Keratinocyte (primary cell): Measurements from ENCODE around the gene COL9A1. TPM values are rescaled to one million over a fixed set of nuclear protein-coding genes. Genes with fewer than 3 reads are reported as not detected.

Experiments
- DNase-seq: peaks from one replicate; pipeline ENCODE4 v3.0.0-alpha.2; 2011; ENCODE audit warnings: low read depth, missing footprints, low spot score
- FAIRE-seq: peaks from 2 replicates; lab custom pipeline; 2011; peaks lifted over from hg19 to GRCh38; lab: Jason Lieb, UNC
- H2AFZ ChIP-seq: 2 replicates; pipeline ENCODE4 v1.6.0; 2012; ENCODE audit warnings: low read length, control low read depth, inconsistent platforms; ENCODE audit not compliant: control insufficient read depth
- H3K27ac ChIP-seq: 2 replicates; pipeline ENCODE4 v1.5.1; 2011; ENCODE audit warnings: low read length; ENCODE audit not compliant: control insufficient read depth, insufficient read depth
- H3K27me3 ChIP-seq: 3 replicates; pipeline ENCODE4 v1.6.0; 2011; ENCODE audit warnings: low read length; ENCODE audit not compliant: control insufficient read depth, insufficient read depth; ENCODE audit errors: extremely low read depth
- H3K36me3 ChIP-seq, 2 experiments: 2 replicates in 1 of 2; 3 replicates in 1 of 2; pipeline ENCODE4 v1.5.1; 2011; ENCODE audit warnings: low read length in 2 of 2, mild to moderate bottlenecking in 1 of 2; ENCODE audit not compliant: control insufficient read depth in 2 of 2, insufficient read depth in 2 of 2; ENCODE audit errors: extremely low read depth in 1 of 2
- H3K4me1 ChIP-seq: 3 replicates; pipeline ENCODE4 v1.5.1; 2011; ENCODE audit warnings: low read length; ENCODE audit not compliant: control insufficient read depth, insufficient read depth; ENCODE audit errors: extremely low read depth
- H3K4me2 ChIP-seq: 3 replicates; pipeline ENCODE4 v1.6.0; 2011; ENCODE audit warnings: low read depth, low read length; ENCODE audit not compliant: control insufficient read depth, insufficient read depth; ENCODE audit errors: extremely low read depth
- H3K4me3 ChIP-seq, 3 experiments: fragments of 200-600 bp in 1 of 3; sonication (generic) in 1 of 3; 2 replicates in 2 of 3; 3 replicates in 1 of 3; pipeline ENCODE4 v1.5.1; 2011 to 2016; ENCODE audit warnings: low read length in 3 of 3, mild to moderate bottlenecking in 3 of 3, control low read depth in 2 of 3, inconsistent platforms in 1 of 3, low read depth in 1 of 3, mixed read lengths in 1 of 3, mixed run types in 1 of 3, moderate library complexity in 1 of 3; ENCODE audit not compliant: control insufficient read depth in 2 of 3, insufficient read depth in 2 of 3; ENCODE audit errors: extremely low read depth in 1 of 3
- H3K79me2 ChIP-seq: 2 replicates; pipeline ENCODE4 v1.6.0; 2012; ENCODE audit warnings: low read length; ENCODE audit not compliant: control insufficient read depth, insufficient read depth
- H3K9ac ChIP-seq: 3 replicates; pipeline ENCODE4 v1.6.0; 2011; ENCODE audit warnings: low read length; ENCODE audit not compliant: control insufficient read depth, insufficient read depth; ENCODE audit errors: extremely low read depth
- H3K9me1 ChIP-seq: 3 replicates; pipeline ENCODE4 v1.6.0; 2011; ENCODE audit warnings: low read length; ENCODE audit not compliant: control insufficient read depth, insufficient read depth; ENCODE audit errors: extremely low read depth
- H3K9me3 ChIP-seq: 2 replicates; pipeline ENCODE4 v1.5.1; 2012; ENCODE audit warnings: low read depth, low read length; ENCODE audit not compliant: control insufficient read depth
- H4K20me1 ChIP-seq: 3 replicates; pipeline ENCODE4 v1.6.0; 2011; ENCODE audit warnings: low read length; ENCODE audit not compliant: control insufficient read depth, insufficient read depth; ENCODE audit errors: extremely low read depth
- EZH2 ChIP-seq: IDR thresholded peaks from one replicate; pipeline ENCODE4 v1.6.1; 2012; ENCODE audit warnings: inconsistent platforms, mild to moderate bottlenecking, low read length, moderate library complexity
- dilution Hi-C: fragments of 300-500 bp; cut with MboI; formaldehyde crosslinking; loops from one replicate; pipeline ENCODE4 v1.7.0; 2020; ENCODE audit warnings: low sequenced_read_pairs; ENCODE audit not compliant: extremely low pct_ligation_motif_present
- polyA plus RNA-seq, 5 experiments: library from polyadenylated mRNA; depleted of rRNA in 3 of 5; stranded (reverse) in 3 of 5; stranded (forward) in 1 of 5; unstranded in 1 of 5; fragments of >200 nt; gene quantifications; 1 replicate in 1 of 5; 2 replicates in 3 of 5; 3 replicates in 1 of 5; pipeline versions ENCODE4 v1.2.1 to v1.2.3, GENCODE V29; 2011 to 2012; ENCODE audit warnings: missing spikeins in 2 of 5, low read depth in 1 of 5, low replicate concordance in 1 of 5
- TF ChIP-seq, protein P1 (sequence below), 3 experiments: IDR thresholded peaks in 1 of 3; conservative IDR thresholded peaks in 1 of 3; optimal IDR thresholded peaks in 1 of 3; 2 replicates in 2 of 3; 3 replicates in 1 of 3; pipeline versions ENCODE3 to v1.5.1; 2011; ENCODE audit warnings: low read length in 3 of 3, mild to moderate bottlenecking in 3 of 3, moderate library complexity in 2 of 3, control low read depth in 1 of 3, inconsistent platforms in 1 of 3; ENCODE audit not compliant: insufficient read depth in 2 of 3; ENCODE audit errors: extremely low read depth in 1 of 3

The COL9A1 gene
- polyA plus RNA-seq, 1 donor (not counting 4 experiments of a cell fraction or from before 2014, with no cell fraction given) = not detected

DNA sequence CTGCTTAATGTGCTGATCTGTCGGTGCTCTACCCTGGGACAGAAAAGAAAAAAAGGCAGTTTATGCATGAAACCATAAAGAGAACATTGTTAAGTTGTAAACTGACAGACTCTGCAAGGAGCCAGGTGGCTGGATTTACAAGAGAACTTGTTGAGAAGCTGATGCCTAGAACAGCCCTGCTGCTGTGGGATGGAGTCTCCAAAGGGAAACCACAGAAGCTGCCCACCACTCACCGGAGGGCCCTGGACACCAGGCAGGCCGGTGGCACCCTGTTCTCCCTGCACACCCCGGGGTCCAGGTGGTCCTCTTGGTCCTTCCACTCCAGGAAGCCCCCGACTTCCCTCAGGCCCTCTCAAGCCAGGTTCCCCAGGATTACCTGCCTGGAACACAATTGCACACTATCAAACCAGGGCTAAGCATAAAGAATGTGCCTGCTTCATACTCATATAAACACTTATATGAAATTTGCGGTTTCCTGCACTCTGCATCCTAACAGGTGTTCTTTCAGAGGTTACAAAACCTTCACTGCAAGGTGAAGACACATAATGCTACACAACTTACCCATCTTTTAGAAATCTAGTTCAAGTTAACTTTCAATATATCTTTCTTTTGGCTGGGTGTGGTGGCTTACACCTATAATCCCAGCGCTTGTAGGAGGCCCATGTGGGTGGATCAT, 68.2 kb downstream of the COL9A1 start:
- no peak for DNase-seq
- TF ChIP-seq EZH2 = no peak
- TF ChIP-seq, protein P1, sequence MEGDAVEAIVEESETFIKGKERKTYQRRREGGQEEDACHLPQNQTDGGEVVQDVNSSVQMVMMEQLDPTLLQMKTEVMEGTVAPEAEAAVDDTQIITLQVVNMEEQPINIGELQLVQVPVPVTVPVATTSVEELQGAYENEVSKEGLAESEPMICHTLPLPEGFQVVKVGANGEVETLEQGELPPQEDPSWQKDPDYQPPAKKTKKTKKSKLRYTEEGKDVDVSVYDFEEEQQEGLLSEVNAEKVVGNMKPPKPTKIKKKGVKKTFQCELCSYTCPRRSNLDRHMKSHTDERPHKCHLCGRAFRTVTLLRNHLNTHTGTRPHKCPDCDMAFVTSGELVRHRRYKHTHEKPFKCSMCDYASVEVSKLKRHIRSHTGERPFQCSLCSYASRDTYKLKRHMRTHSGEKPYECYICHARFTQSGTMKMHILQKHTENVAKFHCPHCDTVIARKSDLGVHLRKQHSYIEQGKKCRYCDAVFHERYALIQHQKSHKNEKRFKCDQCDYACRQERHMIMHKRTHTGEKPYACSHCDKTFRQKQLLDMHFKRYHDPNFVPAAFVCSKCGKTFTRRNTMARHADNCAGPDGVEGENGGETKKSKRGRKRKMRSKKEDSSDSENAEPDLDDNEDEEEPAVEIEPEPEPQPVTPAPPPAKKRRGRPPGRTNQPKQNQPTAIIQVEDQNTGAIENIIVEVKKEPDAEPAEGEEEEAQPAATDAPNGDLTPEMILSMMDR (optimal IDR thresholded peaks at IDR 0.05 in 1 of 3, IDR thresholded peaks at IDR 0.05 in 1 of 3, conservative IDR thresholded peaks at IDR 0.05 in 1 of 3; ENCODE audit: extremely low read depth in 1 of 3, insufficient read depth in 2 of 3, low read length in 3 of 3) = no peak

DNA sequence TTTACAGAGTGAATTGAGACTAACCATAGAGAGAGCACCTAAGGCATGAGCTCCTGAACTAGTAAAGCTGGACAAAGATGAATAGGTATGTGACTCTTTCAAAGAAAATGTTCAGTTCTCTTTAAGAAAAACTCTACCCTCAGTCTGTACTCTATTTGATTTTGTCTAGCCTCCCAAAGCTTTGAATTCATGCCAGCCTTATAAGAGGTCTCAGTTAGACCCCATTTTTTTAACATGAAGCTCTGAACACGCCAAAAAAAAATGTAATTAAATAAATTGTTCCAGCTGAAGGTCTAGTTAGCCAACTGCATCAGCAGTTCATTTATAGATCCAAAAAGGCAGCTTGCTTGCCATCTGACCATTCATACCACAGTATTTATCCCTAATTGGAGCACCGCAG, 71.6 kb downstream of the COL9A1 start:
- no peaks in the 10 kb centered on the region for H4K20me1 ChIP-seq
- no peak for FAIRE-seq
- no peak overlapping the region for H3K4me2 ChIP-seq
- no peak overlapping the region for H3K4me3 ChIP-seq
- no peaks in the 10 kb centered on the region for H3K36me3 ChIP-seq
- no peak overlapping the region for H3K9ac ChIP-seq
- TF ChIP-seq, protein P1 (optimal IDR thresholded peaks at IDR 0.05 in 1 of 3, IDR thresholded peaks at IDR 0.05 in 1 of 3, conservative IDR thresholded peaks at IDR 0.05 in 1 of 3; ENCODE audit: extremely low read depth in 1 of 3, insufficient read depth in 2 of 3, low read length in 3 of 3) = no peak
- H3K4me1 ChIP-seq = no peaks in the 10 kb centered on the region
- H3K27me3 ChIP-seq = peaks cover 9% of the 10 kb centered on the region
- no peak for DNase-seq
- H3K9me1 ChIP-seq = no peaks in the 10 kb centered on the region
- dilution Hi-C loops = no loop called here
- H3K27ac ChIP-seq = no peak overlapping the region
- no peaks in the 10 kb centered on the region for H3K9me3 ChIP-seq
- H3K79me2 ChIP-seq = no peaks in the 10 kb centered on the region
- H2AFZ ChIP-seq = no peak overlapping the region

More for the DNA sequence above, 68.2 kb downstream of the COL9A1 start:
- H3K4me3 ChIP-seq = no peak overlapping the region
- H3K79me2 ChIP-seq = no peaks in the 10 kb centered on the region
- H3K9me3 ChIP-seq = no peaks in the 10 kb centered on the region
- no peak overlapping the region for H2AFZ ChIP-seq
- no peaks in the 10 kb centered on the region for H3K4me1 ChIP-seq
- H3K27me3 ChIP-seq = peaks cover 15% of the 10 kb centered on the region
- H3K9me1 ChIP-seq = no peaks in the 10 kb centered on the region
- H4K20me1 ChIP-seq = no peaks in the 10 kb centered on the region
- no peak overlapping the region for H3K27ac ChIP-seq
- no peak overlapping the region for H3K4me2 ChIP-seq
- FAIRE-seq = no peak
- H3K36me3 ChIP-seq = no peaks in the 10 kb centered on the region
- no peak overlapping the region for H3K9ac ChIP-seq
- dilution Hi-C loops = no loop called here
